GM18909 (cell line): ENCODE measurements around the gene NT5C.
A peak's percentile ranks its signal among the peaks of the same experiment; 100 is the strongest.
"Not testable (repeated sequence)": the region's sequence is repeated elsewhere in the genome, so short reads cannot be mapped to it uniquely, and the experiment has no call there.

ENCODE experiments used
- ATAC-seq: cut with Tn5 transposase; IDR thresholded peaks from one replicate; pipeline ENCODE4 v1.9.1; 2021; ENCODE audit warnings: mild to moderate bottlenecking; ENCODE audit not compliant: unreplicated experiment, poor library complexity

Gene NT5C

GRCh38 chr17:75146592-75146991 is 15.1 kb upstream of the NT5C start:
- no peak for ATAC-seq

DNA sequence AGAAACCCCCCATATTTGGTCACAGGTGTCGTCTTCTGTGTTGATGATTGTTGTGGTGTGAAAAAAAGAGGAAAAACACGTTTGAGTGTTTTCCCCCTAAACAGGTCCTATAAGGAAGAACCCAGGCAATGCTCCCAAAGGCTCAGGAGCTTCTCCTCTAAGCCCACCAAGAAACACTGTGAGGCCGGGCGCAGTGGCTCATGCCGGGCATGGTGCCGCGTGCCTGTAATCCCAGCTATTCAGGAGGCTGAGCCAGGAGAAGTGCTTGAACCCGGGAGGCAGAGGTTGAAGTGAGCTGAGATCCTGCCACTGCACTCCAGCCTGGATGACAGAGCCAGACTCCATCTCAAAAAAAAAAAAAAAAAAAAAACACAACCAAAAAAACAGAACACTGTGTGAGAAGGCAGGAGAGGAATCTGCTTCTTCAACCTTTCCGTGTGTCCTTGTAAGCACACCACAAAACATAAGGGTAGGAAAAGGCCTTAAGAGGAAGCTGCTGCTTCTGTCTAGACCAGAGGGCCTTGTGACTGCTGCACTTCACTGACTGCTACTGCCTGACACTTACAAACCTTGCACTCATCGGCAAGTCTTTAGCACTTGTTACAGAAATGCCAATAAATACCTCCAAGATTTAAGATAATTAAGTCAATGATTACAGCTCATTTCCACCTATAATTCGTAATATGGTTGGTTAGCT is 13.4 kb upstream of the NT5C start:
- ATAC-seq = no peak

DNA sequence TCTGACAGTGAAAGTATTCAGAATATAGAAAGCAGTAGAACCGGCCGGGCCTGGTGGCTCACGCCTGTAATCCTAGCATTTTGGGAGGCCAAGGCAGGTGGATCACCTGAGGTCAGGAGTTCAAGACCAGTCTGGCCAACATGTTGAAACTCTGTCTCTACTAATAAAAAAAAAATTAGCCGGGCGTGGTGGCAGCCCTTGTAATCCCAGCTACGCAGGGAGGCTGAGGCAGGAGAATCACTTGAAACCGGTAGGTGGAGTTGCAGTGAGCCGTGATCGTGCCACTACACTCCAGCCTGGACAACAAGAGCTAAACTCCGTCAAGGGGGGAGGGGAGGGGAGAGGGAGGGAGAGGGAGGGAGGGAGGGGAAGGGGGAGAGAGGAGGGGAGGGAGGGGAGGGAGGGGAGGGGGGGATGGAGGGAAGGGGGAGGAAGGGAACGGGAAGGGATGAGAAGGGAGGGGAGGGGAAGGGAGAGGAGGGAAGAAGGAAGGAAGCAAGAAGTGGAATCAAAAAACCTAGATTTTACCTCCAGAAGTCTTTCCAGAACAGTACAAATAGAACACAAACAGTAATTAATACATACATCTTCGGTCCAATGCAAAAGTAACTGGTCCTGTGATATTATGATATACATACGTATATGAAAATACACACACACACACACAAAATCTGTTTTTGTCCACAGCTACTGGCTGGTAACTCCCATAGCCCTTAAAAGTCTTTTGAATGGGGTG is 10.9 kb upstream of the NT5C start:
- no peak for ATAC-seq

GRCh38 chr17:75138519-75138918 is 7.0 kb upstream of the NT5C start:
- no peak for ATAC-seq

DNA sequence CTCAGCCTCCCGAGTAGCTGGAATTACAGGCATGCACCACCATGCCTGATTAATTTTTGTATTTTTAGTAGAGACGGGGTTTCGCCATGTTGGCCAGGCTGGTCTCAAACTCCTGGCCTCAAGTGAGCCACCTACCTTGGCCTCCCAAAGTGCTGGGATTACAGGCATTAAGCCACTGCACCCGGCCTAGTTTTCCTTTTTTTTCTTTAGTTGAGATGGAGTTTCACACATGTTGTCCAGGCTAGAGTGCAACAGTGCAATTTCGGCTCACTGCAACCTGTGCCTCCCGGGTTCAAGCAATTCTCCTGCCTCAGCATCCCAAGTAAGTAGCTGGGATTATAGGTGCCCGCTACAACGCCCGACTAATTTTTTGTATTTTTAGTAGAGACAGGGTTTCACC is 6.2 kb upstream of the NT5C start:
- not testable (repeated sequence) for ATAC-seq

- ATAC-seq = no peak
These were observed 4.4 kb upstream of the NT5C start for GRCh38 chr17:75135946-75136345.

DNA sequence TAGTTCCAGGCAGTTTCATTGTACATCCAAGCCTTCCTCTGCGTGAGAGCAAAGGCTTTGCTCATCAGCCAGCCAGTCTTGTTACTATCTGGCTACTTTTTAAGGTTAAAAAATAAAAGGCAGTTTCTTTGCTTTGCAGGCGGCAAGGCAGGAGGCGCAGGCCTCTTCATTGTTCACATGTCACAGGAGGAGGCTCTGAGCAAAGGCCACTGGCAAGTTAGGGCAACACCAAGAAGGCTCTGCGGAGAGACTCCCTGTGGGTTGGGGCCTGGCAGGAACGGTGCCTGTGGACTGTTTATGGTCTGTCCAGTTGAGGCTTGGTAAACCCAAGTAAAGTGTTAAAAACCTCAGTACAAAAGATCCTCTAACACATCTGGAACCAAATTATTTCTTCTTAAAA is 3.9 kb upstream of the NT5C start:
- ATAC-seq = no peak

- not testable (repeated sequence) for ATAC-seq
These were observed 2.2 kb upstream of the NT5C start for GRCh38 chr17:75133607-75134347.

- ATAC-seq = no peak
These were observed 1.5 kb upstream of the NT5C start for GRCh38 chr17:75133001-75133400.

- not testable (repeated sequence) for ATAC-seq
These were observed 767 bp upstream of the NT5C start for GRCh38 chr17:75132018-75133000.

GRCh38 chr17:75130632-75131277 is 787 bp downstream of the NT5C start:
- peak; percentile 28 for ATAC-seq

GRCh38 chr17:75130059-75130631 is 1.4 kb downstream of the NT5C start:
- no peak for ATAC-seq

DNA sequence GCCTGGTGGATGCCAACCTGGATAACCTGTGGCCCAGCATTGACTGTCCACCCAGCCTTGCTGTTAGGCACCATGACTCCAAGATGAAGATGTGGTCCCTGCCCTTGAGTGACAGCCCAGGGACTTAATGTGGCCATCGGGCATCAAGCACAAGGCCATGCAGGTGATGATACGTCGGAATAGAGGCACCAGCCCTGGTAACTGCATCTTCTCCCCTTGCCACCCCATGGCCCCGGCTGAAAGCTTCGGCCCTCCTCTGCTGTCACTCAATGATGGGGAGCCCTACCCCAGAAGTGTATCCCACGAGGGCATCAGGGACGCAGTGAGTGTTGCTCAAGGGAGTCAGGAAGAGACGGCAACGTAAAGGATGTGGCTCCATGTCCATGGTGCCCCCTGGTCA is 2.0 kb downstream of the NT5C start:
- no peak for ATAC-seq

GRCh38 chr17:75128694-75129505 is 2.6 kb downstream of the NT5C start:
- no peak for ATAC-seq

DNA sequence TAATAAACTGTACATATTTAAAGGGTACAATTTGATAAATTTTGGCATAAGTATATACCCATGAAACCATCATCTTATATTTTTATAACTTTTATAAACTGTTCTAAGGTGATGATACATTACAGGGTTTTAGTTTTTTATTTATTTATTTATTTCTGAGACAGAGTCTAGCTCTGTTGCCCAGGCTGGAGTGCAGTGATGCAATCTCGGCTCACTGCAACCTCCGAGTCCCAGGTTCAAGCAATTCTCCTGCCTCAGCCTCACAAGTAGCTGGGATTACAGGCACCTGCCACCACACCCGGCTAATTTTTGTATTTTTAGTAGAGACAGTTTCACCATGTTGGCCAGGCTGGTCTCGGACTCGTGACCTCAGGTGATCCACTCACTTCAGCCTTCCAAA is 3.6 kb downstream of the NT5C start:
- ATAC-seq = not testable (repeated sequence)

- no peak for ATAC-seq
These were observed 4.6 kb downstream of the NT5C start for GRCh38 chr17:75126954-75127353.

DNA sequence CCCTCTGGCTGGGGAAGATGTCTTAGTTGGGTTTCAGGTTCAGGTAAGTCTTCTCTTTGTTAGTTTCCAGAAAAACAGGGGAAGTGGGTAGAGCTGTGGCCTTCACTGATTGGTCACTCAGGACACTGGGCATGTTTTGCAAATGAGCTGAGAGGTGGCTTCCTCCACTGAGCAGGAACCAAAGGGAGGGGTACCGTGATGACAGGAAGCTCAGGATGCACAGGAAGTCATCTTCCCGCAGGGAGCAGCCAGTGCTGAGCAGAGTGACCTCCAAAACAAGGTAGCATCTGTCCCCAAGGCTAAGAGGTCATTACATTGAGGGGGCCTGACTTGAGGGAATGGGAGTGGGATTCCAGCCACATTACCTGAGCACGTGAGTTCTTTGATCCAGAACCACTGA is 5.6 kb downstream of the NT5C start:
- ATAC-seq = no peak

- no peak for ATAC-seq
These were observed 6.8 kb downstream of the NT5C start for GRCh38 chr17:75124819-75125162.
